Lung (tissue), 12 donors: Measurements from ENCODE around the gene CLASP2. TPM values are rescaled to one million over a fixed set of nuclear protein-coding genes. Genes with fewer than 3 reads are reported as not detected.
A peak's percentile ranks its signal among the peaks of the same experiment; 100 is the strongest.

ENCODE experiments used
- ATAC-seq: fragments of 200-7000 bp; cut with Tn5 transposase; one replicate; pipeline ENCODE4 v1.9.1; 2020; ENCODE audit warnings: moderate number of reproducible peaks; ENCODE audit not compliant: insufficient read depth, low FRiP score
- DNase-seq, 3 donors: peaks; one replicate each; pipeline ENCODE4 v3.0.0-alpha.2; 2013 to 2017
- H3K27ac ChIP-seq, 2 donors: one replicate each; pipeline ENCODE4 v1.5.1; 2013; ENCODE audit warnings: mild to moderate bottlenecking in 2 of 2, moderate library complexity in 2 of 2, control low read depth in 1 of 2, inconsistent platforms in 1 of 2, low read depth in 1 of 2, low read length in 1 of 2
- H3K27me3 ChIP-seq, 3 donors: one replicate each; pipeline ENCODE4 v1.5.1; 2013; ENCODE audit warnings: low read length in 2 of 3; ENCODE audit not compliant: control insufficient read depth in 3 of 3, insufficient read depth in 3 of 3
- H3K36me3 ChIP-seq, 4 donors: one replicate each; pipeline ENCODE4 v1.5.1; 2013; ENCODE audit warnings: low read length in 4 of 4, mild to moderate bottlenecking in 1 of 4, moderate library complexity in 1 of 4; ENCODE audit not compliant: control insufficient read depth in 4 of 4, insufficient read depth in 4 of 4
- H3K4me1 ChIP-seq, 5 donors: one replicate each; pipeline ENCODE4 v1.5.1; 2013; ENCODE audit warnings: low read length in 5 of 5, mild to moderate bottlenecking in 2 of 5, moderate library complexity in 1 of 5; ENCODE audit not compliant: control insufficient read depth in 5 of 5, insufficient read depth in 5 of 5
- H3K4me3 ChIP-seq: one replicate; pipeline ENCODE4 v1.5.1; 2013; ENCODE audit warnings: mild to moderate bottlenecking, control low read depth, moderate library complexity
- H3K9ac ChIP-seq, 2 donors: one replicate each; pipeline ENCODE4 v1.5.1; 2013; ENCODE audit warnings: low read length in 2 of 2, control low read depth in 1 of 2; ENCODE audit not compliant: insufficient read depth in 1 of 2
- H3K9me3 ChIP-seq, 4 donors: one replicate each; pipeline ENCODE4 v1.5.1; 2013; ENCODE audit warnings: low read length in 3 of 4, mild to moderate bottlenecking in 1 of 4, moderate library complexity in 1 of 4; ENCODE audit not compliant: control insufficient read depth in 4 of 4, insufficient read depth in 3 of 4
- WGBS, 2 donors: extraction: QIAGEN DNeasy Blood & Tissue Kit; methylation state at CpG; one replicate each; pipeline ENCODE4 v1.1.7; 2013; 5-methylcytosine and 5-hydroxymethylcytosine counted together
- polyA plus RNA-seq, 2 donors: library from polyadenylated mRNA; stranded (reverse); fragments of 200-250 nt; gene quantifications; one replicate each; pipeline ENCODE4 v1.2.1, GENCODE V29; 2013
- total RNA-seq, 2 donors: library from RNA; depleted of rRNA in 1 of 2; stranded (reverse); fragments of >200 nt in 1 of 2; gene quantifications; one replicate each; pipeline ENCODE4 v1.2.1, GENCODE V29; 2014 to 2021
- TF ChIP-seq, protein P1 (sequence below): IDR thresholded peaks from 2 replicates; pipeline ENCODE4 v1.5.1; 2012; ENCODE audit warnings: mild to moderate bottlenecking; ENCODE audit errors: control extremely low read depth, extremely low read depth
- donor health status: control.
- donor health status: control.
- donor health status: Bipolar disorder and iron deficiency.
- donor health status: healthy.
- donor health status: DM: yes; HTN: yes; CAD: no.

CLASP2 gene
- total and polyA plus RNA-seq, 4 donors, result 10.4 to 165 (median 35.6) TPM

DNA sequence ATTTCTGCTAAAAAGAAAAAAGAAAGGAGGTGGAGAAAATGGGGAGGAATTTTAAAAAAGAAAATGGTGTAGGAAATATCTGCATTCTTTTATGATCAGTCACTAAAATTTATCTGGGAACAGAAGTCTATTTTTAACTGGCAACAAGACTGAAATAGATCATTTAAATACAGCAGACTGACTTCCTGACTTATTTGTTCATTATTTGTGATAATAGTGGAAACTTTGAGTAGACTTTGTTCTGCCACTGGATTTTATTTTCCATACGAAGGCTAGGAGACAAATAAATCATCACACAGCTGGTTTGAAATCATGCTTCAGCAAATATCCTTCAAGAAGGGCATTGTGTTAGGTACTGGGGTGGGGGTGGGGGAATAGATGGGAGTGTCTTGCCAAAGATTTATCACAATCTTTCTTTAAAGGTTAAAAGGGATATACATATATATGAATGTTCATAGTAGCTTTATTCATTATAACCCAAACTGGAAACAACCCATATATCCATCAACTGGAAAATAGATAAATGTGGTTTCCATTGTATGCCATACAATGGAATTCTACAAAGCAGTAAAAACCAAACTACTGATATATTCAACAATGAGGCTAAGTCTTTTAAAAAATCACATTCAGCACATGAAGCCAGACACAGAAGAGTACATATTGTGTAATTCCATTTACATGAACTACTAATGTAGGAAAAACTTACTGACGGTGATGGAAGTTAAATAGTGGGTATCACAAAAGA lies 4.7 kb upstream of the CLASP2 start:
- H3K9me3 ChIP-seq, result no peaks in the 10 kb centered on the region
- ATAC-seq, result no peak
- no peak for DNase-seq
- WGBS, 2 donors, result 63 to 75% methylated on average over 2 of the region's 2 CpGs
- peaks cover 0 to 7% (median 0%) of the 10 kb centered on the region in 5 donors for H3K4me1 ChIP-seq
- H3K27me3 ChIP-seq, result no peaks in the 10 kb centered on the region
- H3K36me3 ChIP-seq, result no peaks in the 10 kb centered on the region
- no peak overlapping the region for H3K9ac ChIP-seq
- H3K27ac ChIP-seq, result peak overlapping the region in 1 of 2 donors; percentile 33
- no peak overlapping the region for H3K4me3 ChIP-seq
- TF ChIP-seq, protein P1, sequence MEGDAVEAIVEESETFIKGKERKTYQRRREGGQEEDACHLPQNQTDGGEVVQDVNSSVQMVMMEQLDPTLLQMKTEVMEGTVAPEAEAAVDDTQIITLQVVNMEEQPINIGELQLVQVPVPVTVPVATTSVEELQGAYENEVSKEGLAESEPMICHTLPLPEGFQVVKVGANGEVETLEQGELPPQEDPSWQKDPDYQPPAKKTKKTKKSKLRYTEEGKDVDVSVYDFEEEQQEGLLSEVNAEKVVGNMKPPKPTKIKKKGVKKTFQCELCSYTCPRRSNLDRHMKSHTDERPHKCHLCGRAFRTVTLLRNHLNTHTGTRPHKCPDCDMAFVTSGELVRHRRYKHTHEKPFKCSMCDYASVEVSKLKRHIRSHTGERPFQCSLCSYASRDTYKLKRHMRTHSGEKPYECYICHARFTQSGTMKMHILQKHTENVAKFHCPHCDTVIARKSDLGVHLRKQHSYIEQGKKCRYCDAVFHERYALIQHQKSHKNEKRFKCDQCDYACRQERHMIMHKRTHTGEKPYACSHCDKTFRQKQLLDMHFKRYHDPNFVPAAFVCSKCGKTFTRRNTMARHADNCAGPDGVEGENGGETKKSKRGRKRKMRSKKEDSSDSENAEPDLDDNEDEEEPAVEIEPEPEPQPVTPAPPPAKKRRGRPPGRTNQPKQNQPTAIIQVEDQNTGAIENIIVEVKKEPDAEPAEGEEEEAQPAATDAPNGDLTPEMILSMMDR, result no peak

- ATAC-seq (no peak), DNase-seq (no peak)
- Histone ChIP-seq H3K9ac (no peak overlapping the region), H3K36me3 (no peaks in the 10 kb centered on the region), H3K27ac (peak overlapping the region in 1 of 2 donors; percentile 12), H3K9me3 (no peaks in the 10 kb centered on the region), H3K27me3 (no peaks in the 10 kb centered on the region), H3K4me1 (peaks cover 0 to 7% (median 0%) of the 10 kb centered on the region in 5 donors), H3K4me3 (no peak overlapping the region)
- TF ChIP-seq, protein P1, result no peak
- WGBS, 2 donors, result 77 to 85% methylated on average over 1 of the region's 1 CpG
Measured at GRCh38 chr3:33722191-33722590, 4.1 kb upstream of the CLASP2 start.

GRCh38 chr3:33718595-33718907 lies 497 bp upstream of the CLASP2 start:
- ATAC-seq (no peak), DNase-seq (no peak)
- peak overlapping the region; percentile 98 to 99 for H3K27ac ChIP-seq
- no peaks in the 10 kb centered on the region for H3K27me3 ChIP-seq
- TF ChIP-seq, protein P1, result no peak
- peaks cover 0 to 20% (median 6%) of the 10 kb centered on the region in 5 donors for H3K4me1 ChIP-seq
- H3K4me3 ChIP-seq, result peak overlapping the region; percentile 42
- 0% methylated on average over 7 of the region's 7 CpGs for WGBS, 2 donors
- H3K9ac ChIP-seq, result peak overlapping the region; percentile 70 to 72
- no peaks in the 10 kb centered on the region for H3K9me3 ChIP-seq
- no peaks in the 10 kb centered on the region for H3K36me3 ChIP-seq

- no peaks in the 10 kb centered on the region for H3K36me3 ChIP-seq
- no peaks in the 10 kb centered on the region for H3K9me3 ChIP-seq
- peak overlapping the region; percentile 80 for H3K4me3 ChIP-seq
- H3K4me1 ChIP-seq, result peaks cover 0 to 20% (median 6%) of the 10 kb centered on the region in 5 donors
- 0% methylated on average over 26 of the region's 26 CpGs for WGBS, 2 donors
- peak; percentile 68 to 76 (median 74) for DNase-seq
- TF ChIP-seq, protein P1, result no peak
- H3K27ac ChIP-seq, result peak overlapping the region; percentile 98 to 99
- peak; percentile 79 for ATAC-seq
- H3K27me3 ChIP-seq, result no peaks in the 10 kb centered on the region
- H3K9ac ChIP-seq, result peak overlapping the region; percentile 70 to 95
Measured at GRCh38 chr3:33717616-33717865, 513 bp downstream of the CLASP2 start.
